Activated effector memory CD4-positive, alpha-beta T cell treated with anti-CD3 and anti-CD28 coated beads, Interleukin-2, amount 50 U/mL, for 16 hours (primary cell): Measurements from ENCODE around the gene PDS5A.
"Not testable (repeated sequence)": the region's sequence is repeated elsewhere in the genome, so short reads cannot be mapped to it uniquely, and the experiment has no call there.

Source experiments
- DNase-seq: peaks from one replicate; pipeline ENCODE4 v3.0.0-alpha.2; 2020

The PDS5A gene

GRCh38 chr4:39823191-39823590 lies 154.5 kb downstream of the PDS5A start:
- DNase-seq, result no peak

- DNase-seq, result no peak
Measured at GRCh38 chr4:39822662-39823061, 155.0 kb downstream of the PDS5A start.

- no peak for DNase-seq
Measured at GRCh38 chr4:39821951-39822350, 155.8 kb downstream of the PDS5A start.

GRCh38 chr4:39820186-39820585 lies 157.5 kb downstream of the PDS5A start:
- no peak for DNase-seq

GRCh38 chr4:39818646-39819045 lies 159.1 kb downstream of the PDS5A start:
- no peak for DNase-seq

GRCh38 chr4:39814403-39815185 lies 163.1 kb downstream of the PDS5A start:
- peak; percentile 64 for DNase-seq

GRCh38 chr4:39813761-39814160 lies 163.9 kb downstream of the PDS5A start:
- DNase-seq, result not testable (repeated sequence)

- DNase-seq, result not testable (repeated sequence)
Measured at GRCh38 chr4:39813033-39813432, 164.7 kb downstream of the PDS5A start.

- no peak for DNase-seq
Measured at GRCh38 chr4:39812500-39812899, 165.2 kb downstream of the PDS5A start.

GRCh38 chr4:39808231-39808749 lies 169.4 kb downstream of the PDS5A start:
- no peak for DNase-seq

- DNase-seq, result no peak
Measured at GRCh38 chr4:39802005-39802404, 175.7 kb downstream of the PDS5A start.

GRCh38 chr4:39792976-39793375 lies 184.7 kb downstream of the PDS5A start:
- DNase-seq, result not testable (repeated sequence)

GRCh38 chr4:39792529-39792928 lies 185.2 kb downstream of the PDS5A start:
- DNase-seq, result no peak

GRCh38 chr4:39792128-39792527 lies 185.6 kb downstream of the PDS5A start:
- DNase-seq, result no peak

GRCh38 chr4:39786838-39787237 lies 190.9 kb downstream of the PDS5A start:
- no peak for DNase-seq

GRCh38 chr4:39785083-39785482 lies 192.6 kb downstream of the PDS5A start:
- no peak for DNase-seq

GRCh38 chr4:39781988-39782387 lies 195.7 kb downstream of the PDS5A start:
- DNase-seq, result not testable (repeated sequence)
